Endothelial cell (in vitro differentiated cells): Measurements from ENCODE around the gene TSSK3. TPM values are rescaled to one million over a fixed set of nuclear protein-coding genes. Genes with fewer than 3 reads are reported as not detected.

ENCODE experiments used
- DNase-seq: peaks from one replicate; pipeline ENCODE4 v3.0.0; 2021; ENCODE audit warnings: low spot score
- H3K27ac Mint-ChIP-seq: one replicate; pipeline ENCODE4 v1.8.0; 2021; ENCODE audit warnings: mixed read lengths, inconsistent platforms; ENCODE audit not compliant: unreplicated experiment
- H3K27me3 Mint-ChIP-seq: one replicate; pipeline ENCODE4 v1.8.0; 2021; ENCODE audit warnings: mild to moderate bottlenecking, moderate library complexity, mixed read lengths, inconsistent platforms; ENCODE audit not compliant: unreplicated experiment
- H3K36me3 Mint-ChIP-seq: one replicate; pipeline ENCODE4 v1.8.0; 2021; ENCODE audit warnings: mild to moderate bottlenecking, low read depth, mixed read lengths, inconsistent platforms; ENCODE audit not compliant: unreplicated experiment
- H3K4me1 Mint-ChIP-seq: one replicate; pipeline ENCODE4 v1.8.0; 2021; ENCODE audit warnings: mild to moderate bottlenecking, mixed read lengths, inconsistent platforms; ENCODE audit not compliant: unreplicated experiment
- H3K4me3 Mint-ChIP-seq: one replicate; pipeline ENCODE4 v1.8.0; 2021; ENCODE audit warnings: mild to moderate bottlenecking, mixed read lengths, inconsistent platforms; ENCODE audit not compliant: unreplicated experiment
- H3K9me3 Mint-ChIP-seq: one replicate; pipeline ENCODE4 v1.8.0; 2021; ENCODE audit warnings: mixed read lengths, inconsistent platforms; ENCODE audit not compliant: unreplicated experiment
- total RNA-seq: library from RNA; stranded (reverse); fragmentation: NEBNext Ultra II Directional; extraction: Animal tissue kit (Norgen Biotek cat#: 25700); gene quantifications from one replicate; pipeline ENCODE4 v1.2.1, GENCODE V29; 2021; ENCODE audit not compliant: unreplicated experiment
- TF ChIP-seq, protein P1 (sequence below): fragments of 200-600 bp; sonication (generic); IDR thresholded peaks from one replicate; pipeline ENCODE4 v1.5.0; 2021; ENCODE audit warnings: antibody characterized with exemption; ENCODE audit not compliant: unreplicated experiment

Gene TSSK3
- total RNA-seq, 1 donor from 2014 or later, result 0.67 TPM

GRCh38 chr1:32351399-32352238 lies 10.7 kb upstream of the TSSK3 start:
- TF ChIP-seq, protein P1, sequence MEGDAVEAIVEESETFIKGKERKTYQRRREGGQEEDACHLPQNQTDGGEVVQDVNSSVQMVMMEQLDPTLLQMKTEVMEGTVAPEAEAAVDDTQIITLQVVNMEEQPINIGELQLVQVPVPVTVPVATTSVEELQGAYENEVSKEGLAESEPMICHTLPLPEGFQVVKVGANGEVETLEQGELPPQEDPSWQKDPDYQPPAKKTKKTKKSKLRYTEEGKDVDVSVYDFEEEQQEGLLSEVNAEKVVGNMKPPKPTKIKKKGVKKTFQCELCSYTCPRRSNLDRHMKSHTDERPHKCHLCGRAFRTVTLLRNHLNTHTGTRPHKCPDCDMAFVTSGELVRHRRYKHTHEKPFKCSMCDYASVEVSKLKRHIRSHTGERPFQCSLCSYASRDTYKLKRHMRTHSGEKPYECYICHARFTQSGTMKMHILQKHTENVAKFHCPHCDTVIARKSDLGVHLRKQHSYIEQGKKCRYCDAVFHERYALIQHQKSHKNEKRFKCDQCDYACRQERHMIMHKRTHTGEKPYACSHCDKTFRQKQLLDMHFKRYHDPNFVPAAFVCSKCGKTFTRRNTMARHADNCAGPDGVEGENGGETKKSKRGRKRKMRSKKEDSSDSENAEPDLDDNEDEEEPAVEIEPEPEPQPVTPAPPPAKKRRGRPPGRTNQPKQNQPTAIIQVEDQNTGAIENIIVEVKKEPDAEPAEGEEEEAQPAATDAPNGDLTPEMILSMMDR, result peak; percentile 19
- peak; percentile 93 for DNase-seq
- Mint-ChIP-seq H3K27me3 (peaks cover 10% of the 10 kb centered on the region), H3K27ac (peak overlapping the region; percentile 75), H3K4me3 (peak overlapping the region; percentile 81), H3K9me3 (no peaks in the 10 kb centered on the region), H3K36me3 (peaks cover 5% of the 10 kb centered on the region), H3K4me1 (peaks cover 60% of the 10 kb centered on the region)

DNA sequence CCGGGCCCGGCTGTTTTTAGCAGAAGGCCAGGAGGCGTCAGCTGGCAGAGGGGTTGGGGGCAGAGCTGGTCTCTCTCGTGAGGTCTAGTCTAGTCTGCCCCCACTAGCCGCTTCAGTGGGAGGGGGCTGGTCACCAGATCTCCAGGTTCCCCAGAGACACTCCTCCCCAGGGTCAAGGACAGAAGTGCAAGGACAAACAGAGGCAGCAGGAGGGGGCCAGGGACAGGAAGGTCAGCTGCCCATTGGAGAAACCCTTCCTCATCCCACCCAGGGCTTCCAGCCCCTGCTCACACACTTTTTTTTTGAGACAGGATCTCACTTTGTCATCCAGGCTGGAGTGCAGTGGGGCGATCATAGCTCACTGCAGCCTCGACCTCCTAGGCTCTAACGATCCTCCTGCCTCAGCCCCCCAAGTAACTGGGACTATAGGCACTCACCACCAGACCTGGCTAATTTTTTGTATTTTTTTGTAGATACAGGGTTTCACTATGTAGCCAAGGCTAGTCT lies 10.0 kb upstream of the TSSK3 start:
- Mint-ChIP-seq H3K9me3 (no peaks in the 10 kb centered on the region), H3K4me3 (peak overlapping the region; percentile 51)

GRCh38 chr1:32352831-32353383 lies 9.4 kb upstream of the TSSK3 start:
- peak overlapping the region; percentile 0 for H3K27ac Mint-ChIP-seq
- peaks cover 55% of the 10 kb centered on the region for H3K4me1 Mint-ChIP-seq
- peak overlapping the region; percentile 69 for H3K4me3 Mint-ChIP-seq
- H3K36me3 Mint-ChIP-seq, result peaks cover 5% of the 10 kb centered on the region
- H3K9me3 Mint-ChIP-seq, result no peaks in the 10 kb centered on the region
- no peak for DNase-seq
- TF ChIP-seq, protein P1, result no peak
- H3K27me3 Mint-ChIP-seq, result peaks cover 13% of the 10 kb centered on the region

More for the DNA sequence above, 10.0 kb upstream of the TSSK3 start:
- peaks cover 5% of the 10 kb centered on the region for H3K36me3 Mint-ChIP-seq
- TF ChIP-seq, protein P1, result no peak
- H3K4me1 Mint-ChIP-seq, result peaks cover 56% of the 10 kb centered on the region
- peaks cover 9% of the 10 kb centered on the region for H3K27me3 Mint-ChIP-seq
- H3K27ac Mint-ChIP-seq, result peak overlapping the region; percentile 9
- no peak for DNase-seq

DNA sequence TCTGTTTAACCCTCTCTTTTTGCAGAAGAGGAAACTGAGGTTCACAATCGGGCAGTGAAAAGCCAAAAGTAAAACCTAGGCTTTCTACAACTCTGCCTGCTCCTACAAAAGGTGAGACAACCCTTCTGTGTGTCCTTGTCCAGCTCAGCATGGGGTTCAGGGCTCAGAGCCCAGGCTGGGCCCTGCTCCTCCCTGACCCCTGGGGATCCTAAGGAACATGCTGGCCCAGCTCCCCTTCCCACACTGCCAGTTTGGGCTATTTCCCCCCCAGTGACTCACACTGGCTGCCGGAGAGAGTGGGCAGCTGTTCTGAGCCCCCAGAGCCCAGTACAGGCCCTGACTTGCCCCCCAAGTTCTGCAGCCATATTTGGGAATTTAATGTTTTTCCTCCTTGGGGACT lies 8.9 kb upstream of the TSSK3 start:
- H3K9me3 Mint-ChIP-seq, result no peaks in the 10 kb centered on the region
- H3K27ac Mint-ChIP-seq, result peak overlapping the region; percentile 0
- DNase-seq, result no peak
- peaks cover 5% of the 10 kb centered on the region for H3K36me3 Mint-ChIP-seq
- peaks cover 49% of the 10 kb centered on the region for H3K4me1 Mint-ChIP-seq
- H3K27me3 Mint-ChIP-seq, result peaks cover 13% of the 10 kb centered on the region
- TF ChIP-seq, protein P1, result no peak
- peak overlapping the region; percentile 69 for H3K4me3 Mint-ChIP-seq
